GM12878 (cell line): Measurements from ENCODE around the gene RNF148. TPM values are rescaled to one million over a fixed set of nuclear protein-coding genes. Genes with fewer than 3 reads are reported as not detected.

Experiments
- ATAC-seq: fragments of 200-7000 bp; cut with Tn5 transposase; 3 replicates; pipeline ENCODE4 v1.9.1; 2020; ENCODE audit warnings: mild to moderate bottlenecking, moderate library complexity
- BruUV-seq: library from RNA; stranded (reverse); fragments of 400-500 nt; replicated peaks from 2 replicates; lab custom pipeline; 2021; lab: Mats Ljungman, UMichigan
- CTCF ChIA-PET: fragments of 300-600 bp; sonication (Branson Sonifier 250); formaldehyde crosslinking; extraction: SDS; loops from one replicate; lab custom pipeline; 2021; ENCODE audit warnings: inconsistent platforms; lab: Yijun Ruan, JAX
- POLR2A ChIA-PET: fragments of 350-600 bp; formaldehyde crosslinking; extraction: SDS; loops from one replicate; lab custom pipeline; 2021; ENCODE audit warnings: inconsistent platforms; lab: Charles Lee
- RAD21 ChIA-PET: fragments of 300-600 bp; sonication (Branson Sonifier 250); formaldehyde crosslinking; loops from one replicate; lab custom pipeline; 2023; ENCODE audit warnings: antibody characterized with exemption; ENCODE audit not compliant: unreplicated experiment; lab: Charles Lee
- SMC1A ChIA-PET: fragments of 300-600 bp; sonication (Branson Sonifier 250); formaldehyde crosslinking; loops from one replicate; lab custom pipeline; 2023; ENCODE audit not compliant: unreplicated experiment, uncharacterized antibody; lab: Charles Lee
- DNase-seq: peaks from one replicate; pipeline ENCODE4 v3.0.0-alpha.2; 2011; ENCODE audit warnings: low read depth, low spot score
- FAIRE-seq: peaks from 3 replicates; lab custom pipeline; 2011; peaks lifted over from hg19 to GRCh38; lab: Jason Lieb, UNC
- H2AFZ ChIP-seq: 2 replicates; pipeline ENCODE4 v1.6.0; 2011; ENCODE audit warnings: low read depth, low read length, control low read depth; ENCODE audit not compliant: control insufficient read depth
- H3K27ac ChIP-seq: 2 replicates; pipeline ENCODE4 v1.5.1; 2011; ENCODE audit warnings: control low read depth; ENCODE audit not compliant: control insufficient read depth, insufficient read depth
- H3K27me3 ChIP-seq, 2 experiments: replicated peaks in 1 of 2; 2 replicates each; pipeline versions ENCODE4 v1.6.0 to v1.6.1; 2011; ENCODE audit warnings: low read length in 1 of 2; ENCODE audit not compliant: control insufficient read depth in 2 of 2, insufficient read depth in 2 of 2
- H3K36me3 ChIP-seq, 2 experiments: 2 replicates each; pipeline ENCODE4 v1.5.1; 2011; ENCODE audit warnings: low read length in 1 of 2; ENCODE audit not compliant: control insufficient read depth in 2 of 2, insufficient read depth in 2 of 2
- H3K4me1 ChIP-seq: 2 replicates; pipeline ENCODE4 v1.6.1; 2011; ENCODE audit warnings: mild to moderate bottlenecking, low read length, moderate library complexity, mixed read lengths; ENCODE audit not compliant: control insufficient read depth, insufficient read depth
- H3K4me2 ChIP-seq: 2 replicates; pipeline ENCODE4 v1.6.0; 2011; ENCODE audit warnings: control low read depth; ENCODE audit not compliant: control insufficient read depth, insufficient read depth
- H3K4me3 ChIP-seq: fragments of 200-600 bp; sonication (generic); 2 replicates; pipeline ENCODE4 v1.5.1; 2016
- H3K79me2 ChIP-seq: 2 replicates; pipeline ENCODE4 v1.6.0; 2011; ENCODE audit warnings: low read length; ENCODE audit not compliant: control insufficient read depth, insufficient read depth
- H3K9ac ChIP-seq: 2 replicates; pipeline ENCODE4 v1.8.0; 2011; ENCODE audit warnings: low read length, control low read depth, mixed read lengths; ENCODE audit not compliant: control insufficient read depth, insufficient read depth
- H3K9me3 ChIP-seq: replicated peaks from 3 replicates; pipeline ENCODE4 v1.5.1; 2011; ENCODE audit warnings: mild to moderate bottlenecking, low read length; ENCODE audit not compliant: control insufficient read depth, insufficient read depth
- H4K20me1 ChIP-seq: 2 replicates; pipeline ENCODE4 v1.6.0; 2011; ENCODE audit not compliant: control insufficient read depth, insufficient read depth
- BMI1 ChIP-seq: fragments of 450-650 bp; IDR thresholded peaks from 2 replicates; pipeline ENCODE4 v1.6.1; 2016; ENCODE audit warnings: mild to moderate bottlenecking, moderate library complexity, borderline replicate concordance
- CHD4 ChIP-seq: fragments of 200-600 bp; sonication (generic); IDR thresholded peaks from 2 replicates; pipeline ENCODE4 v1.6.1; 2016; ENCODE audit warnings: mild to moderate bottlenecking
- EED ChIP-seq: sonication (generic); IDR thresholded peaks from 2 replicates; pipeline ENCODE4 v1.6.1; 2016; ENCODE audit warnings: antibody characterized with exemption, low read depth
- HCFC1 ChIP-seq: fragments of 150-350 bp; IDR thresholded peaks from 2 replicates; pipeline ENCODE4 v1.6.1; 2014; ENCODE audit warnings: low read length
- IKZF1 ChIP-seq: fragments of 450-650 bp; conservative IDR thresholded peaks from 2 replicates; pipeline ENCODE4 v1.6.1; 2017; ENCODE audit warnings: antibody characterized with exemption, mild to moderate bottlenecking
- JUND ChIP-seq: IDR thresholded peaks from 2 replicates; pipeline ENCODE4 v1.6.1; 2012; ENCODE audit warnings: low read depth, mild to moderate bottlenecking, low read length, improper control_type of control experiment, moderate library complexity
- KDM1A ChIP-seq: fragments of 200-600 bp; sonication (generic); IDR thresholded peaks from 2 replicates; pipeline ENCODE4 v1.6.1; 2016; ENCODE audit warnings: borderline replicate concordance
- MYB ChIP-seq: fragments of 150-350 bp; IDR thresholded peaks from 2 replicates; pipeline ENCODE4 v1.6.1; 2014; ENCODE audit warnings: mild to moderate bottlenecking, low read depth, low read length, borderline replicate concordance
- NFYB ChIP-seq: IDR thresholded peaks from 2 replicates; pipeline ENCODE4 v1.6.1; 2011; ENCODE audit warnings: low read depth, mild to moderate bottlenecking, low read length, improper control_type of control experiment, moderate library complexity; ENCODE audit not compliant: insufficient read depth
- SMARCA5 ChIP-seq: fragments of 450-650 bp; IDR thresholded peaks from 2 replicates; pipeline ENCODE4 v1.6.1; 2017; ENCODE audit warnings: mild to moderate bottlenecking
- TCF12 ChIP-seq: IDR thresholded peaks from 2 replicates; pipeline ENCODE4 v1.6.1; 2011; ENCODE audit warnings: low read depth, mild to moderate bottlenecking, low read length
- USF1 ChIP-seq: IDR thresholded peaks from 2 replicates; pipeline ENCODE4 v1.6.1; 2011; ENCODE audit warnings: borderline replicate concordance, low read depth, mild to moderate bottlenecking, moderate library complexity, mixed read lengths, low read length; ENCODE audit not compliant: insufficient read depth; ENCODE audit errors: extremely low read length
- ZNF217 ChIP-seq: fragments of 450-650 bp; IDR thresholded peaks from 2 replicates; pipeline ENCODE4 v1.6.1; 2017; ENCODE audit warnings: antibody characterized with exemption, mild to moderate bottlenecking
- WGBS: methylation state at CpG from one replicate; pipeline ENCODE4 v1.1.6; 2016; ENCODE audit warnings: low lambda C conversion rate; ENCODE audit not compliant: insufficient replicate concordance, insufficient coverage; ENCODE audit errors: missing lambda C conversion rate; 5-methylcytosine and 5-hydroxymethylcytosine counted together
- in situ Hi-C: fragments of 300-500 bp; cut with MboI; formaldehyde crosslinking; loops from 9 replicates; pipeline ENCODE4 v1.14.3; 2018; ENCODE audit warnings: mixed read lengths
- intact Hi-C: fragments of 100-400 bp; cut with micrococcal nuclease; formaldehyde crosslinking; loops from one replicate; pipeline ENCODE4 v1.14.2; 2022; ENCODE audit not compliant: unreplicated experiment
- polyA plus RNA-seq, 11 experiments: library from polyadenylated mRNA; depleted of rRNA in 4 of 11; unstranded in 6 of 11; stranded (reverse) in 5 of 11; fragments of >200 nt; fragmentation: Nextera tagmentation in 4 of 11; fragmentation: Illumina TruSeq in 1 of 11; extraction: Ambion mirVana in 4 of 11; extraction: Trizol in 1 of 11; gene quantifications; 1 replicate in 1 of 11; 2 replicates in 10 of 11; pipeline versions ENCODE4 v1.2.1 to v1.2.3, GENCODE V29; 2011 to 2016; ENCODE audit warnings: inconsistent platforms in 2 of 11, missing spikeins in 2 of 11, low read depth in 1 of 11
- total RNA-seq, 4 experiments: library from RNA; depleted of rRNA in 3 of 4; stranded (reverse); fragments of >200 nt in 3 of 4; fragmentation: Illumina TruSeq in 1 of 4; extraction: Trizol in 1 of 4; gene quantifications; 2 replicates each; pipeline versions ENCODE4 v1.2.1 to v1.2.3, GENCODE V29; 2013 to 2021
- TF ChIP-seq, protein P1 (sequence below): fragments of 450-650 bp; IDR thresholded peaks from 2 replicates; pipeline ENCODE4 v1.6.1; 2017; ENCODE audit warnings: mild to moderate bottlenecking
- TF ChIP-seq, protein P2 (sequence below): IDR thresholded peaks from 2 replicates; pipeline ENCODE4 v1.6.1; 2012; ENCODE audit warnings: low read depth, low read length, improper control_type of control experiment
- TF ChIP-seq, protein P3 (sequence below): fragments of 450-650 bp; IDR thresholded peaks from 2 replicates; pipeline ENCODE4 v1.6.1; 2017; ENCODE audit warnings: mild to moderate bottlenecking, low read depth, inconsistent platforms; ENCODE audit not compliant: poor library complexity, severe bottlenecking
- TF ChIP-seq, protein P4 (sequence below): IDR thresholded peaks from 2 replicates; pipeline ENCODE4 v1.6.1; 2011; ENCODE audit warnings: low read depth, mild to moderate bottlenecking, low read length, moderate library complexity, borderline replicate concordance; ENCODE audit errors: extremely low read depth

The RNF148 gene
- total and polyA plus RNA-seq, 10 of the 15 experiments (the other 5 are each of a cell fraction or from before 2014, with no cell fraction given), result 0.06 to 0.22 (median 0.17) TPM; not detected in 7

GRCh38 chr7:122724366-122724765 lies 21.6 kb upstream of the RNF148 start:
- TF ChIP-seq MYB (no peak), KDM1A (no peak), NFYB (no peak), CHD4 (no peak), IKZF1 (no peak), EED (no peak), ZNF217 (no peak), BMI1 (no peak), SMARCA5 (no peak), TCF12 (no peak), JUND (no peak), HCFC1 (no peak), USF1 (no peak)
- TF ChIP-seq, protein P1, sequence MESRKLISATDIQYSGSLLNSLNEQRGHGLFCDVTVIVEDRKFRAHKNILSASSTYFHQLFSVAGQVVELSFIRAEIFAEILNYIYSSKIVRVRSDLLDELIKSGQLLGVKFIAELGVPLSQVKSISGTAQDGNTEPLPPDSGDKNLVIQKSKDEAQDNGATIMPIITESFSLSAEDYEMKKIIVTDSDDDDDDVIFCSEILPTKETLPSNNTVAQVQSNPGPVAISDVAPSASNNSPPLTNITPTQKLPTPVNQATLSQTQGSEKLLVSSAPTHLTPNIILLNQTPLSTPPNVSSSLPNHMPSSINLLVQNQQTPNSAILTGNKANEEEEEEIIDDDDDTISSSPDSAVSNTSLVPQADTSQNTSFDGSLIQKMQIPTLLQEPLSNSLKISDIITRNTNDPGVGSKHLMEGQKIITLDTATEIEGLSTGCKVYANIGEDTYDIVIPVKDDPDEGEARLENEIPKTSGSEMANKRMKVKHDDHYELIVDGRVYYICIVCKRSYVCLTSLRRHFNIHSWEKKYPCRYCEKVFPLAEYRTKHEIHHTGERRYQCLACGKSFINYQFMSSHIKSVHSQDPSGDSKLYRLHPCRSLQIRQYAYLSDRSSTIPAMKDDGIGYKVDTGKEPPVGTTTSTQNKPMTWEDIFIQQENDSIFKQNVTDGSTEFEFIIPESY, result no peak
- TF ChIP-seq, protein P2, sequence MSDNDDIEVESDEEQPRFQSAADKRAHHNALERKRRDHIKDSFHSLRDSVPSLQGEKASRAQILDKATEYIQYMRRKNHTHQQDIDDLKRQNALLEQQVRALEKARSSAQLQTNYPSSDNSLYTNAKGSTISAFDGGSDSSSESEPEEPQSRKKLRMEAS, result no peak
- TF ChIP-seq, protein P3, sequence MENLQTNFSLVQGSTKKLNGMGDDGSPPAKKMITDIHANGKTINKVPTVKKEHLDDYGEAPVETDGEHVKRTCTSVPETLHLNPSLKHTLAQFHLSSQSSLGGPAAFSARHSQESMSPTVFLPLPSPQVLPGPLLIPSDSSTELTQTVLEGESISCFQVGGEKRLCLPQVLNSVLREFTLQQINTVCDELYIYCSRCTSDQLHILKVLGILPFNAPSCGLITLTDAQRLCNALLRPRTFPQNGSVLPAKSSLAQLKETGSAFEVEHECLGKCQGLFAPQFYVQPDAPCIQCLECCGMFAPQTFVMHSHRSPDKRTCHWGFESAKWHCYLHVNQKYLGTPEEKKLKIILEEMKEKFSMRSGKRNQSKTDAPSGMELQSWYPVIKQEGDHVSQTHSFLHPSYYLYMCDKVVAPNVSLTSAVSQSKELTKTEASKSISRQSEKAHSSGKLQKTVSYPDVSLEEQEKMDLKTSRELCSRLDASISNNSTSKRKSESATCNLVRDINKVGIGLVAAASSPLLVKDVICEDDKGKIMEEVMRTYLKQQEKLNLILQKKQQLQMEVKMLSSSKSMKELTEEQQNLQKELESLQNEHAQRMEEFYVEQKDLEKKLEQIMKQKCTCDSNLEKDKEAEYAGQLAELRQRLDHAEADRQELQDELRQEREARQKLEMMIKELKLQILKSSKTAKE, result no peak
- TF ChIP-seq, protein P4, sequence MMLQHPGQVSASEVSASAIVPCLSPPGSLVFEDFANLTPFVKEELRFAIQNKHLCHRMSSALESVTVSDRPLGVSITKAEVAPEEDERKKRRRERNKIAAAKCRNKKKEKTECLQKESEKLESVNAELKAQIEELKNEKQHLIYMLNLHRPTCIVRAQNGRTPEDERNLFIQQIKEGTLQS, result no peak
- in situ Hi-C loops, result no loop called here
- Histone ChIP-seq H2AFZ (no peak overlapping the region), H3K36me3 (no peaks in the 10 kb centered on the region), H4K20me1 (no peaks in the 10 kb centered on the region), H3K9me3 (no peaks in the 10 kb centered on the region), H3K27me3 (no peaks in the 10 kb centered on the region), H3K4me2 (no peak overlapping the region), H3K27ac (no peak overlapping the region), H3K4me1 (no peaks in the 10 kb centered on the region), H3K9ac (no peak overlapping the region), H3K4me3 (no peak overlapping the region), H3K79me2 (no peaks in the 10 kb centered on the region)
- RAD21 ChIA-PET, result interaction anchor here (0.7 kb wide), 1 partner anchor 9 kb away, joined by 4 read pairs; no protein-coding TSS in a partner anchor
- POLR2A ChIA-PET, result interaction anchor here (0.6 to 1.2 kb wide), 2 partner anchors 12 to 14 kb away, joined by 3 to 4 read pairs; no protein-coding TSS in a partner anchor
- intact Hi-C loops, result no loop called here
- no peak for ATAC-seq
- BruUV-seq, result no TSS peak
- 78% methylated on average over 4 of the region's 4 CpGs for WGBS
- CTCF ChIA-PET, result no interaction called here
- DNase-seq, result no peak
- SMC1A ChIA-PET, result interaction anchor here (0.6 to 5.3 kb wide), 3 partner anchors 11 to 147 kb away, joined by 3 to 60 read pairs (median 4); no protein-coding TSS in a partner anchor
- no peak for FAIRE-seq
